Urothelium cell line (cell line): Measurements from ENCODE around the gene RBP3.

ENCODE experiments used
- DNase-seq: peaks from one replicate; pipeline ENCODE4 v3.0.0; 2011; ENCODE audit warnings: low spot score, mixed read lengths
- FAIRE-seq: peaks from 2 replicates; lab custom pipeline; 2011; peaks lifted over from hg19 to GRCh38; lab: Jason Lieb, UNC

Gene RBP3

DNA sequence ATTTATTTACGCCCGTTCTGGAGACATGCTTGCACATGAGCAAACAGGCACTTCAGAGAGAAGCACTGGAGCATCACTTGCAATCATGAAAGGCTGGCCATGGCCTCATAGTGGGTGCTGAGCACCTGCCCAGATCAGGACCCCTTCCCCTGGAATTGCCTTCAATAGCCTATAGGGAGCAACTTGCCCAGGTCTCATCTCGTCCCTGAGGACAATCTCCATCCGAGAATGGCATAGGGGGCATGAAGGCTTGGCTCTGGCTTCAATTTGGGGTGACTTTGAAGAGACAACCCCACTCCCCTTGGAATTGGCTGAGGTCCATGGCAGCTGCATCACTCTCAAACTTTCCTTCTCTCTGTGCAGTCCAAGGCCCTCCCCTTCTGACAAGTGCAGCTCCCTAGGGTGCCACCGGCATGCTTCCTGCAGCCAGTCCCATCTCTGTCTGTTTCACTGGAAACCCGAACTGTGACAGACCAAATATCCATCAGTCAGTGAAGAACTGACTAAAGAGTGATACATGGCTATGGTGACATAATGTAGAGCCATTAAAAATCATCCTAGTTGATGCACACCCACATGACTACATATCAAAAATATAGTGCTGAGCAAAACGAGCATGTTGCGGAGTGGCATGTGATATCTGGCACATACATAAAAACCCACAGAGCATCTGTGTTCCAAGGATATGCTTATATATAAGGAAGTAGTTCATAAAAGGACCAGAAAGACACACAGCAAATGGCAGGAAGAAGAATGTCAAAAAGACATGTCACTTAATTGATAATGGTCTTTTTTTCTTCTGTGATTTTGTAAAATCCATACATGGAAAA is 13.5 kb upstream of the RBP3 start:
- no peak for FAIRE-seq

DNA sequence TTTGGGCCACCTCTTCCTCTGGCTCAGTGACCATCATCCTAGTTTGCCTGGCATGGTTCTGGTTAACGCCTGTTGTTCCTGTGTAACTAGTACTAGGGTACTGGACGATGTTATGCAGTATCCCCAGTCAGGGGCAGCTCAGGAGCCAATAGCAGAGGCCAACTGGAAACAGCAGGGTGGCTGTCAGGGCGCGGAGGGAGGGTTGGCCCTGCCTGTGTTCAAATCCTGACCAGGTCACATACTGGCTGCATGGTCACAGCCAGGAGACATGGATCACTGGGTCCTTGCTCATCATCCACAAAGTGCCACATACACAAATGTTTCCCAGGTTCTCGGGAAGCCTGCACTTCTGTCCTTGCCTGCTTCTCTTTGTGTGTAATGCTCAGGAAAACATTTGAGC is 12.3 kb upstream of the RBP3 start:
- DNase-seq (no peak), FAIRE-seq (no peak)

More for the DNA sequence above, 13.5 kb upstream of the RBP3 start:
- no peak for DNase-seq

DNA sequence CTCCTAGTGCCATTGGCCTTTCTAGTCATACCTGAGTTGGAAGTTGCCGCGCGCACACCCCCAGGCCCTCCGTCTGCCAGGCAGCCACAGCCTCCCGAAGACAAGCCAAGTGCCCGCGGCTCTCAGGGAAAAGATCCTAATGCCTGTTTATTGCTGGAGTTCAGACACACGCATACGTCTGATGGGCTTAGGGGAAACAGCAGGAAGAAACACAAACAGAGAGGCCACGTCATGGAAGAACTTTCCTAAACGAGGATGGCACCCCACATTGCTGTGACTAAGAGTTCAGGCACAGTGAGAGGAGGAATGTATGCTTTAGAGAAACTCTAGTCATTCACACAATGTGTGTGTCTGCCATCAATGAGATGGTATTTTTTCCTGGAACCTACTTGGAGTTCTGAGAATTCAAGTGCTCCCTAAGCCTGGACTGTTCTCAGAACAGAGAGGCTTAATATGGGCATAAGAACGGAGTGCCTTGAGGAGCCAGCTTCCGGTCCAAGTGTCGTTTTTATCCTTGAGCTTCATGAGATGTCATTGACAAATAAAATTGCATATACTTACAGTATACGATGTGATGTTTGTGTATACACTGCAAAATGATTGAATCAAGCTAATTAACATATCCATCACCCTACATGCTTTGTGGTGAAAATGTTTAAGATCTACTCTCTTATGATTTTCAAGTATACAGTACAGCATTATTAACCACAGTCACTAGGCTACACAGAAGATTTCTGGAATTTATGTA is 11.6 kb upstream of the RBP3 start:
- DNase-seq (no peak), FAIRE-seq (no peak)

DNA sequence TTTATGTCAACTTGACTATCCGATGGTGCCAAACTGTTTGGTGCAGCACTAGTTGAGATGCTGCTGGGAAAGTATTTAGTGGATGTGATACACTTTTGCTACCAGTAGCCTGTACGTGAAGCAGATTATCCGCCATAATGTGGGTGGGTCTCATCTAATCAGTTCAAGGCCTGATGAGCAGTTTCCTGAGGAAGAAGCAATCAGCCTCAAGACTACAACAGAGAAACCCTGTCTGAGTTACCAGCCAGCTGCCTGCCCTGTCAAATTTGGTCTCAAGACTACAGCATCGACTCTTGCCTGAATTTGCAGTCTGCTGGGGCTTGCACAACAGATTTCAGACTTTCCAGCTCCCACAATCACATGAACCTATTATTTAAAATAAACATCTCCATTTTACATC is 10.9 kb upstream of the RBP3 start:
- DNase-seq (no peak), FAIRE-seq (no peak)

DNA sequence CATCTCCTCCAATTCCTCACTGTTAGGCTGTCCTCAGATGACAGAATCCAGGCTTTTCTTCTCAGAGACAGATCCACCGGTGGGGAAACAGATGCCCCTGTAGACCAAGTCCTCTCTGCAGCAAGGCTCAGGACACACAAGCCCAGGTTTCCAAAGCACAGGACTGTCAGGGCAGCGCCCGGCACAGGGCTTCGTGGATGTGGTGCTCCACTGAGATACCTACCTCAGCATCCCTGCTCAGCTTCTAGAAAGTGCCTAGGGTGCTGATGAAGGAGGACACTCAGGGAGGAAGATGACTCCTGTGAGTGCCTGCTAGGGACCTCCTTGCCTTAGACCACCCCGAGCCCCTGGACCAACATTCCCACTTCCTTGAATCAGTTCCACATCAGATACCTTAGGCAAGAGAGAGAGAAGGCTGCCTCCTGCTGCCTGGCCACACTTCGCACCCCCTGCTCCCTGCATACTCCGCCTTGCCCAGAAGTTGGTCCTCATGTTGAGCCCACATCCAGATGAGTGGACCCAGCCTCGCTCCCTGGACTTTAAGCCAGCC is 8.9 kb upstream of the RBP3 start:
- DNase-seq, result no peak
- no peak for FAIRE-seq

DNA sequence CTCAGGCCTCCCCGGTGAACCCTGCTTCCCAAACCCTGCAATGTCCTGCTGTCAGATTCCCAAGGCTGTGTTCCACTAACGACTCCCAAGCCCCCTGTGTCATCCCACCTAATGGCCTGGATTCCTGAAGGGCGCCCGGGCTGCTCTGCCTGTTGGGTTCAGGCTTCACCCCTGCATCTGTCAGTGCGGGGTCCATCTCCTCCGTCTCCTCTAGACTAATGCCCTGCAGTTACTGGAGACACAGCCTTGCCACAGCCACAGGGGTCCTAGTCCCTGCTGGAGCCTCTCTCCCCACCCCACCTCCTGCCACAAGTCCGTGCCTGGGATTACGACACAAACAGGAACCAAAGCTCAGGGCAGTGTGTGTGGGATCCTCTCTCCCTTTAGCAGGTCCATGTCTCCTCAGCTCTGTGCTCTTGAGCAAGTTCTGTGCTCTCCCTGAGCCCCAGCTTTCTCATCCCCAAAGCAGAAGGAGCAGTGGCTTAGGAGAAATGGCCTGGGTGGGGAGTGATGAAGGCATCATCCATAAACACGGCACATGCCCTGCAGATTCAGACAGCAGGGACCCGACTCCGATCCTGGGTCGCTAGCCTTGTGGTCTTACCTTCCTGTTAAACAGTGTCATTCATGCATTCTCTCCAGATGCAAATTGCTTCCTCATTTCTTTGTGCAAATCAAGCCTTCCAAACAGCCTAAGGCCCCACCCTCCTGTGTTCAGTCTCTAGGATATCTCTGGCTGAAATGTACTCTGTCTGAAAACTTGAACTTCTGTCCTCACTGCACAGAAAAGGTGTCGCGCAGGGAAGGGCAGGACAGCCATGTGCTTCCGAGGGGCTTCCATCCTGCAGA is 8.2 kb upstream of the RBP3 start:
- DNase-seq, result no peak
- FAIRE-seq, result no peak

DNA sequence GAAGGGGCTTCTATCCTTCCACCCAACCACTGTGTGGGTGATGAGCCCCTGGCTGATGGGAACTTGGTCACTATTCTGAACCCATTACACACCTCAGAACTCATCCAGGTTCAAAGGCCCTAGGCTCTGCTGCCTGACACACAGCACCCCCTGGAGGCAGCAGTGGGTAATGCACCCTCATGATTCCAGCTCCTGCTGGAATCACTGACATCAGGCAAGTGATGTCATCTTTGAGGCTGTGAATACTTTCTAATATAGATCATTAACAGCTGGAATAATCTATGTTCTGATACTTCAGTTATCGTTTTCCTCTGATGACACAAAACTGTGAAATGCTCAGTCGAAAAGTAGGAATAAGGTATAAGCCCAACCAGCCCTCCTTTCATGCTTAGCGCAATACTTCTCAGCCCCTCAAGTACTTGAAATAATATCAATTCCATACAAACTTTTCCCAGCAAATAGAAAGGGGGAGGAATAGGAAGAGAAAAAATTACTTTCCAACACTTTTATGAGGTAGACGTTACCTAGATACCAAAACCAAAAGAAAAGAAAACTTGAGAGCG is 7.5 kb upstream of the RBP3 start:
- DNase-seq (peak; percentile 89), FAIRE-seq (no peak)

DNA sequence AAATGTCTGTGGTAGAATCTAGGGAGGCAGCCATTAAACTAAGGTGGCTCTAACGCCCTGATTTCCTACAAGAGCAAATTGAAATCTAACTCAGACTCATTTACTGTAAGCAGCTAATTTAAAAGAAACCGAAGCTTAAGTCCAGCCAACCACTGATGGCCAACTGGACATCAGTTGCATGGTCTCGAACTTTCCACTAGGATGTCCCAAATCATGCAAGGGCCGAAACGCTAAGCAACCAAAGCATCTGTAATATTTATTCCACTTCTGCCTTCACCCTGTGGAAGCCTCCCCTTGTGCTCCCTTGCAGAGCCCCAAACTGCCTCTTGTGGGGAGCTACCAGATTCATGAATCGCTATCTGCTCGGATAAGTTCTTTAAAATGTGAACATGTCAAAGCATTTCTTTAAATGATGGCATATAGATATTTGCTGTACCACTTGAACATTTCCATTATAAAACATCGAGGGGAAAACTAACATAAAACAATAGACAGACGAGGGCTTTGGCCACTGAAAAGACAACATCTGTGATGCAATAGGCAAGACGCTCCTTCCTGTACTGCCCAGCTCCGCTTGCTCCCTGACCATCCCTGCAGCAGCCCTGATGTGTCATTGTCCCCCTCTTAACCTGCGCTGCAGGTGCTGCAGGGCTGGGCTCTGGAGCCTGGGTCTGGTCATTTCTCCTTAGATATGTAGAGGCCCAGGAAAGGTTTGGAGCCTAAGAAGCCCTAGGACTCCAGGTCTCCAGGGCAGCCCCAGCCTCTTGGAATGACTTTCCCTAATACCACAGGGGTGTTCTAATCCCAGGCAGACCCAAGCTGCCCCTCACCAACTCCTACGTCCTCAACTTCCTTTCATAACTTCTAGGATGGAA is 2.9 kb upstream of the RBP3 start:
- DNase-seq, result no peak
- FAIRE-seq, result no peak

DNA sequence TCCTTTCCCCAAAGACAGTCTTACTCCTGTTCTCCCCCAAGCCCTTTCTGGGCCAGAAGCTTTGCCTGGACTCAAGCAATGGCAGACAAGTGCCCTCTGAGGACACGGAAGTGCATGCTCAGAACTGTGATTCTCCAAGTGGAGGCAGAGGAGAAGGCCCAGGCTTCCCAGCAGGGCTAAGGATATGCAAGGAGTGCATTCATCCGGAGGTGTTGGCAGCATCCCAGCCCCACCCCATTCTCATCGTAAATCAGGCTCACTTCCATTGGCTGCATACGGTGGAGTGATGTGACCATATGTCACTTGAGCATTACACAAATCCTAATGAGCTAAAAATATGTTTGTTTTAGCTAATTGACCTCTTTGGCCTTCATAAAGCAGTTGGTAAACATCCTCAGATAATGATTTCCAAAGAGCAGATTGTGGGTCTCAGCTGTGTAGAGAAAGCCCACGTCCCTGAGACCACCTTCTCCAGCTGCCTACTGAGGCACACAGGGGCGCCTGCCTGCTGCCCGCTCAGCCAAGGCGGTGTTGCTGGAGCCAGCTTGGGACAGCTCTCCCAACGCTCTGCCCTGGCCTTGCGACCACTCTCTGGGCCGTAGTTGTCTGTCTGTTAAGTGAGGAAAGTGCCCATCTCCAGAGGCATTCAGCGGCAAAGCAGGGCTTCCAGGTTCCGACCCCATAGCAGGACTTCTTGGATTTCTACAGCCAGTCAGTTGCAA is 1.4 kb upstream of the RBP3 start:
- no peak for FAIRE-seq

DNA sequence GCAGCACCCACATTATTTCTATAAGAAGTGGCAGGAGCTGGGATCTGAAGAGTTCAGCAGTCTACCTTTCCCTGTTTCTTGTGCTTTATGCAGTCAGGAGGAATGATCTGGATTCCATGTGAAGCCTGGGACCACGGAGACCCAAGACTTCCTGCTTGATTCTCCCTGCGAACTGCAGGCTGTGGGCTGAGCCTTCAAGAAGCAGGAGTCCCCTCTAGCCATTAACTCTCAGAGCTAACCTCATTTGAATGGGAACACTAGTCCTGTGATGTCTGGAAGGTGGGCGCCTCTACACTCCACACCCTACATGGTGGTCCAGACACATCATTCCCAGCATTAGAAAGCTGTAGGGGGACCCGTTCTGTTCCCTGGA is 874 bp upstream of the RBP3 start:
- no peak for FAIRE-seq

More for the DNA sequence above, 1.4 kb upstream of the RBP3 start:
- no peak for DNase-seq

DNA sequence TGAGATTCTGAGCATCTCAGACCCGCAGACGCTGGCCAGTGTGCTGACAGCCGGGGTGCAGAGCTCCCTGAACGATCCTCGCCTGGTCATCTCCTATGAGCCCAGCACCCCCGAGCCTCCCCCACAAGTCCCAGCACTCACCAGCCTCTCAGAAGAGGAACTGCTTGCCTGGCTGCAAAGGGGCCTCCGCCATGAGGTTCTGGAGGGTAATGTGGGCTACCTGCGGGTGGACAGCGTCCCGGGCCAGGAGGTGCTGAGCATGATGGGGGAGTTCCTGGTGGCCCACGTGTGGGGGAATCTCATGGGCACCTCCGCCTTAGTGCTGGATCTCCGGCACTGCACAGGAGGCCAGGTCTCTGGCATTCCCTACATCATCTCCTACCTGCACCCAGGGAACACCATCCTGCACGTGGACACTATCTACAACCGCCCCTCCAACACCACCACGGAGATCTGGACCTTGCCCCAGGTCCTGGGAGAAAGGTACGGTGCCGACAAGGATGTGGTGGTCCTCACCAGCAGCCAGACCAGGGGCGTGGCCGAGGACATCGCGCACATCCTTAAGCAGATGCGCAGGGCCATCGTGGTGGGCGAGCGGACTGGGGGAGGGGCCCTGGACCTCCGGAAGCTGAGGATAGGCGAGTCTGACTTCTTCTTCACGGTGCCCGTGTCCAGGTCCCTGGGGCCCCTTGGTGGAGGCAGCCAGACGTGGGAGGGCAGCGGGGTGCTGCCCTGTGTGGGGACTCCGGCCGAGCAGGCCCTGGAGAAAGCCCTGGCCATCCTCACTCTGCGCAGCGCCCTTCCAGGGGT is 703 bp downstream of the RBP3 start:
- FAIRE-seq, result no peak

More for the DNA sequence above, 874 bp upstream of the RBP3 start:
- DNase-seq, result no peak

DNA sequence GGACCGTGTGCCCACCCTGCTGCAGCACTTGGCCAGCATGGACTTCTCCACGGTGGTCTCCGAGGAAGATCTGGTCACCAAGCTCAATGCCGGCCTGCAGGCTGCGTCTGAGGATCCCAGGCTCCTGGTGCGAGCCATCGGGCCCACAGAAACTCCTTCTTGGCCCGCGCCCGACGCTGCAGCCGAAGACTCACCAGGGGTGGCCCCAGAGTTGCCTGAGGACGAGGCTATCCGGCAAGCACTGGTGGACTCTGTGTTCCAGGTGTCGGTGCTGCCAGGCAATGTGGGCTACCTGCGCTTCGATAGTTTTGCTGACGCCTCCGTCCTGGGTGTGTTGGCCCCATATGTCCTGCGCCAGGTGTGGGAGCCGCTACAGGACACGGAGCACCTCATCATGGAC is 1.4 kb downstream of the RBP3 start:
- no peak for DNase-seq
- FAIRE-seq, result no peak

More for the DNA sequence above, 703 bp downstream of the RBP3 start:
- no peak for DNase-seq

DNA sequence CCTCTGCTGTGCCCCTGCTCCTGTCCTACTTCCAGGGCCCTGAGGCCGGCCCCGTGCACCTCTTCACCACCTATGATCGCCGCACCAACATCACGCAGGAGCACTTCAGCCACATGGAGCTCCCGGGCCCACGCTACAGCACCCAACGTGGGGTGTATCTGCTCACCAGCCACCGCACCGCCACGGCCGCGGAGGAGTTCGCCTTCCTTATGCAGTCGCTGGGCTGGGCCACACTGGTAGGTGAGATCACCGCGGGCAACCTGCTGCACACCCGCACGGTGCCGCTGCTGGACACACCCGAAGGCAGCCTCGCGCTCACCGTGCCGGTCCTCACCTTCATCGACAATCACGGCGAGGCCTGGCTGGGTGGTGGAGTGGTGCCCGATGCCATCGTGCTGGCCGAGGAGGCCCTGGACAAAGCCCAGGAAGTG is 1.8 kb downstream of the RBP3 start:
- FAIRE-seq (no peak), DNase-seq (no peak)

DNA sequence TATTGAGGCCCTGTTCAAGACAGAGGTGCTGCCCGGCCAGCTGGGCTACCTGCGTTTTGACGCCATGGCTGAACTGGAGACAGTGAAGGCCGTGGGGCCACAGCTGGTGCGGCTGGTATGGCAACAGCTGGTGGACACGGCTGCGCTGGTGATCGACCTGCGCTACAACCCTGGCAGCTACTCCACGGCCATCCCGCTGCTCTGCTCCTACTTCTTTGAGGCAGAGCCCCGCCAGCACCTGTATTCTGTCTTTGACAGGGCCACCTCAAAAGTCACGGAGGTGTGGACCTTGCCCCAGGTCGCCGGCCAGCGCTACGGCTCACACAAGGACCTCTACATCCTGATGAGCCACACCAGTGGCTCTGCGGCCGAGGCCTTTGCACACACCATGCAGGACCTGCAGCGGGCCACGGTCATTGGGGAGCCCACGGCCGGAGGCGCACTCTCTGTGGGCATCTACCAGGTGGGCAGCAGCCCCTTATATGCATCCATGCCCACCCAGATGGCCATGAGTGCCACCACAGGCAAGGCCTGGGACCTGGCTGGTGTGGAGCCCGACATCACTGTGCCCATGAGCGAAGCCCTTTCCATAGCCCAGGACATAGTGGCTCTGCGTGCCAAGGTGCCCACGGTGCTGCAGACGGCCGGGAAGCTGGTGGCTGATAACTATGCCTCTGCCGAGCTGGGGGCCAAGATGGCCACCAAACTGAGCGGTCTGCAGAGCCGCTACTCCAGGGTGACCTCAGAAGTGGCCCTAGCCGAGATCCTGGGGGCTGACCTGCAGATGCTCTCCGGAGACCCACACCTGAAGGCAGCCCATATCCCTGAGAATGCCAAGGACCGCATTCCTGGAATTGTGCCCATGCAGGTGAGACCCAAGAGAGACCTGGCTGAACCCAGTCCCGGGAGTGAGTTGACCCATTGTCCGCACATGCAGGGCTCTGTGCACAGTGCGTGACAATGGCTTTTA is 2.8 kb downstream of the RBP3 start:
- DNase-seq (no peak), FAIRE-seq (no peak)

DNA sequence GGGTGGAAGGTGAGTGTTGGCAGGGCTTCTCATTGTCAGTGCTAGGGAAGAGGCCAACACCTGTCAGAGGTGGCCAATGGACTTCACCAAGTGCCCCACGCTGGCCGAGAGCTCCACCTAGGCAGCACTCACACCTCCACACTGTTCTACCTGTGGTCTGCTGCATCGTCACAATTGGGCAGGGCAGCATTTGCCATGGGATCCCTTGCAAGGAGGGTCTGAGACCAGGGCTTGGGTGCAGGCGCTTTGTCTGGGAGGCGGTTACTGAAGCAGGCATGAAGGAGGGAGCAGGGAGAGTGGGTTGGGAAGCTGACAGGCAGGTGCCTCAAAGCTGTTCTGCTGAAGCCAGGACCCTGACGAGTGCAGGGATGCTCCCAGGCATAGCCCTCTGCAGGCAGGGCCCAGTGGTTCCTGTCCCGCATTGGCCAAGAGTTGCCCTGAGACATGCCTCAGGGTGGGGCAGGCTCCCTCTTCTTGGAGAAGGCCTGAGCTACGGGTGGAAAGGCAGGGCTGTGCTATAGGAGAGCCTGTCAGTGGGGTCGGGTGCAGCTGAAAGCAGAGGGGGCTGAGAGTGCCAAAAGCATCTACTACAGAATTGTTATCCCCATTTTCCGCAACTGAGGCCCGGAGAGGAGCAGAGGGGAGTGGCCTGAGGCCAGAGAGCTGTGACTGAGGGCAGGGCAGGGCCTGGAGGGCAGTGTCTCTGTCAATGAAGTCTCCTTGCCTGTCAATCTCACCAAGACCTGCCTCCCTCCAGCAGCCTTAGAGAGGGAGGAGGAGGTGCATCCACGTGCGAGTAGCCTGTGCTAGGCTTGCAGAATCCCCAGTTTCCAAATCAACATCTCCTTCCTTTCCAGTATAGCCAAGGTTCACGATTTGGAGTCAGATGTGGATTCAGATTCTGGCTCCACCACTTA is 4.0 kb downstream of the RBP3 start:
- FAIRE-seq, result no peak
- DNase-seq, result no peak

DNA sequence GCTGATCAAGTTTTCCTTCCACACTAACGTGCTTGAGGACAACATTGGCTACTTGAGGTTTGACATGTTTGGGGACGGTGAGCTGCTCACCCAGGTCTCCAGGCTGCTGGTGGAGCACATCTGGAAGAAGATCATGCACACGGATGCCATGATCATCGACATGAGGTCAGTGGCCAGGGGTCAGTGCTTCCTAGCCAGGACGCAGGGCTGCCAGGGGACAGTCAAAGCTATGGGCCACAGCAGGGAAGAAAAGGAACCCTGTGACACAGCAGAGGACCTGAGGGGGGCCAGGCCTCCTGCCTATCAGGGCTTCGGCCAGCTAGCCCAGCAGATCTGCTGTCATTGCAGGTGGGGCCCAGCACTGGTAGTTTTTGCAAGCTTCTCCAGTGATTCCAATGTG is 5.2 kb downstream of the RBP3 start:
- no peak for FAIRE-seq
- no peak for DNase-seq
